GM12878 (cell line): ENCODE data around the gene NDEL1. TPM values are rescaled to one million over a fixed set of nuclear protein-coding genes. Genes with fewer than 3 reads are reported as not detected.

Experiments
- ATAC-seq: fragments of 200-7000 bp; cut with Tn5 transposase; 3 replicates; pipeline ENCODE4 v1.9.1; 2020; ENCODE audit warnings: mild to moderate bottlenecking, moderate library complexity
- BruUV-seq: library from RNA; stranded (reverse); fragments of 400-500 nt; replicated peaks from 2 replicates; lab custom pipeline; 2021; lab: Mats Ljungman, UMichigan
- CTCF ChIA-PET: fragments of 300-600 bp; sonication (Branson Sonifier 250); formaldehyde crosslinking; extraction: SDS; loops from one replicate; lab custom pipeline; 2021; ENCODE audit warnings: inconsistent platforms; lab: Yijun Ruan, JAX
- POLR2A ChIA-PET: fragments of 350-600 bp; formaldehyde crosslinking; extraction: SDS; loops from one replicate; lab custom pipeline; 2021; ENCODE audit warnings: inconsistent platforms; lab: Charles Lee
- RAD21 ChIA-PET: fragments of 300-600 bp; sonication (Branson Sonifier 250); formaldehyde crosslinking; loops from one replicate; lab custom pipeline; 2023; ENCODE audit warnings: antibody characterized with exemption; ENCODE audit not compliant: unreplicated experiment; lab: Charles Lee
- SMC1A ChIA-PET: fragments of 300-600 bp; sonication (Branson Sonifier 250); formaldehyde crosslinking; loops from one replicate; lab custom pipeline; 2023; ENCODE audit not compliant: unreplicated experiment, uncharacterized antibody; lab: Charles Lee
- DNase-seq: peaks from one replicate; pipeline ENCODE4 v3.0.0-alpha.2; 2011; ENCODE audit warnings: low read depth, low spot score
- FAIRE-seq: peaks from 3 replicates; lab custom pipeline; 2011; peaks lifted over from hg19 to GRCh38; lab: Jason Lieb, UNC
- H2AFZ ChIP-seq: 2 replicates; pipeline ENCODE4 v1.6.0; 2011; ENCODE audit warnings: low read depth, low read length, control low read depth; ENCODE audit not compliant: control insufficient read depth
- H3K27ac ChIP-seq: 2 replicates; pipeline ENCODE4 v1.5.1; 2011; ENCODE audit warnings: control low read depth; ENCODE audit not compliant: control insufficient read depth, insufficient read depth
- H3K27me3 ChIP-seq, 2 experiments: replicated peaks in 1 of 2; 2 replicates each; pipeline versions ENCODE4 v1.6.0 to v1.6.1; 2011; ENCODE audit warnings: low read length in 1 of 2; ENCODE audit not compliant: control insufficient read depth in 2 of 2, insufficient read depth in 2 of 2
- H3K36me3 ChIP-seq, 2 experiments: 2 replicates each; pipeline ENCODE4 v1.5.1; 2011; ENCODE audit warnings: low read length in 1 of 2; ENCODE audit not compliant: control insufficient read depth in 2 of 2, insufficient read depth in 2 of 2
- H3K4me1 ChIP-seq: 2 replicates; pipeline ENCODE4 v1.6.1; 2011; ENCODE audit warnings: mild to moderate bottlenecking, low read length, moderate library complexity, mixed read lengths; ENCODE audit not compliant: control insufficient read depth, insufficient read depth
- H3K4me2 ChIP-seq: 2 replicates; pipeline ENCODE4 v1.6.0; 2011; ENCODE audit warnings: control low read depth; ENCODE audit not compliant: control insufficient read depth, insufficient read depth
- H3K4me3 ChIP-seq: fragments of 200-600 bp; sonication (generic); 2 replicates; pipeline ENCODE4 v1.5.1; 2016
- H3K79me2 ChIP-seq: 2 replicates; pipeline ENCODE4 v1.6.0; 2011; ENCODE audit warnings: low read length; ENCODE audit not compliant: control insufficient read depth, insufficient read depth
- H3K9ac ChIP-seq: 2 replicates; pipeline ENCODE4 v1.8.0; 2011; ENCODE audit warnings: low read length, control low read depth, mixed read lengths; ENCODE audit not compliant: control insufficient read depth, insufficient read depth
- H3K9me3 ChIP-seq: replicated peaks from 3 replicates; pipeline ENCODE4 v1.5.1; 2011; ENCODE audit warnings: mild to moderate bottlenecking, low read length; ENCODE audit not compliant: control insufficient read depth, insufficient read depth
- H4K20me1 ChIP-seq: 2 replicates; pipeline ENCODE4 v1.6.0; 2011; ENCODE audit not compliant: control insufficient read depth, insufficient read depth
- BCL3 ChIP-seq: IDR thresholded peaks from 2 replicates; pipeline ENCODE4 v1.6.1; 2011; ENCODE audit warnings: borderline replicate concordance, low read depth, mild to moderate bottlenecking, moderate library complexity, low read length; ENCODE audit not compliant: insufficient read depth, poor library complexity, severe bottlenecking
- CHD2 ChIP-seq: IDR thresholded peaks from 2 replicates; pipeline ENCODE4 v1.6.1; 2011; ENCODE audit warnings: low read depth, low read length, improper control_type of control experiment, borderline replicate concordance
- ETV6 ChIP-seq, 2 experiments: fragments of 450-650 bp in 1 of 2; IDR thresholded peaks in 1 of 2; conservative IDR thresholded peaks in 1 of 2; 2 replicates each; pipeline ENCODE4 v1.6.1; 2014; ENCODE audit warnings: antibody characterized with exemption in 1 of 2, borderline replicate concordance in 1 of 2, low read depth in 1 of 2, mild to moderate bottlenecking in 1 of 2, moderate library complexity in 1 of 2
- KAT2A ChIP-seq: conservative IDR thresholded peaks from 2 replicates; pipeline ENCODE4 v1.6.1; 2011; ENCODE audit warnings: low read depth, low read length; ENCODE audit not compliant: control insufficient read depth
- MTA3 ChIP-seq: IDR thresholded peaks from 2 replicates; pipeline ENCODE4 v1.6.1; 2012; ENCODE audit warnings: low read length, inconsistent platforms, borderline replicate concordance
- POLR2AphosphoS2 ChIP-seq: IDR thresholded peaks from 2 replicates; pipeline ENCODE4 v1.6.1; 2011; ENCODE audit warnings: low read depth, mild to moderate bottlenecking, low read length, improper control_type of control experiment, moderate library complexity
- RELA ChIP-seq: fragments of 450-650 bp; IDR thresholded peaks from 2 replicates; pipeline ENCODE4 v1.8.0; 2014; ENCODE audit warnings: borderline replicate concordance; ENCODE audit not compliant: partially characterized antibody
- SMAD1 ChIP-seq: fragments of 450-650 bp; IDR thresholded peaks from 2 replicates; pipeline ENCODE4 v1.6.1; 2018; ENCODE audit warnings: mild to moderate bottlenecking, low read depth; ENCODE audit not compliant: partially characterized antibody
- SMAD5 ChIP-seq: IDR thresholded peaks from 2 replicates; pipeline ENCODE4 v1.6.1; 2016; ENCODE audit warnings: antibody characterized with exemption, low read depth
- ZBED1 ChIP-seq: IDR thresholded peaks from 2 replicates; pipeline ENCODE4 v1.6.1; 2016; ENCODE audit warnings: borderline replicate concordance
- WGBS: methylation state at CpG from one replicate; pipeline ENCODE4 v1.1.6; 2016; ENCODE audit warnings: low lambda C conversion rate; ENCODE audit not compliant: insufficient replicate concordance, insufficient coverage; ENCODE audit errors: missing lambda C conversion rate; 5-methylcytosine and 5-hydroxymethylcytosine counted together
- in situ Hi-C: fragments of 300-500 bp; cut with MboI; formaldehyde crosslinking; loops from 9 replicates; pipeline ENCODE4 v1.14.3; 2018; ENCODE audit warnings: mixed read lengths
- intact Hi-C: fragments of 100-400 bp; cut with micrococcal nuclease; formaldehyde crosslinking; loops from one replicate; pipeline ENCODE4 v1.14.2; 2022; ENCODE audit not compliant: unreplicated experiment
- polyA plus RNA-seq, 11 experiments: library from polyadenylated mRNA; depleted of rRNA in 4 of 11; unstranded in 6 of 11; stranded (reverse) in 5 of 11; fragments of >200 nt; fragmentation: Nextera tagmentation in 4 of 11; fragmentation: Illumina TruSeq in 1 of 11; extraction: Ambion mirVana in 4 of 11; extraction: Trizol in 1 of 11; gene quantifications; 1 replicate in 1 of 11; 2 replicates in 10 of 11; pipeline versions ENCODE4 v1.2.1 to v1.2.3, GENCODE V29; 2011 to 2016; ENCODE audit warnings: inconsistent platforms in 2 of 11, missing spikeins in 2 of 11, low read depth in 1 of 11
- small RNA-seq: library from RNA; depleted of rRNA; stranded (forward); fragments of <200 nt; gene quantifications from one replicate; pipeline ENCODE3, GENCODE V24; 2014
- total RNA-seq, 4 experiments: library from RNA; depleted of rRNA in 3 of 4; stranded (reverse); fragments of >200 nt in 3 of 4; fragmentation: Illumina TruSeq in 1 of 4; extraction: Trizol in 1 of 4; gene quantifications; 2 replicates each; pipeline versions ENCODE4 v1.2.1 to v1.2.3, GENCODE V29; 2013 to 2021

NDEL1 gene
- total and polyA plus RNA-seq, 10 of the 15 experiments (the other 5 are each of a cell fraction or from before 2014, with no cell fraction given): 0.72 to 41.5 (median 29.9) TPM

GRCh38 chr17:8506145-8506544 lies 70.5 kb downstream of the NDEL1 start (continued):
- no peak for TF ChIP-seq POLR2AphosphoS2
- no peak for TF ChIP-seq ETV6 (conservative IDR thresholded peaks at IDR 0.05 in 1 of 2, IDR thresholded peaks at IDR 0.05 in 1 of 2; ENCODE audit: borderline replicate concordance in 1 of 2, low read depth in 1 of 2)

GRCh38 chr17:8514801-8515200 lies 79.1 kb downstream of the NDEL1 start:
- 61% methylated on average over 11 of the region's 11 CpGs for WGBS
- BruUV-seq: no TSS peak
- RAD21 ChIA-PET: no interaction called here
- no peaks in the 10 kb centered on the region for H3K36me3 ChIP-seq
- H3K4me2 ChIP-seq: no peak overlapping the region
- SMC1A ChIA-PET: interaction anchor here (1.2 kb wide), 1 partner anchor 10 kb away, joined by 3 read pairs; no protein-coding TSS in a partner anchor
- FAIRE-seq (no peak), ATAC-seq (no peak), DNase-seq (no peak)
- no peaks in the 10 kb centered on the region for H4K20me1 ChIP-seq
- no peaks in the 10 kb centered on the region for H3K9me3 ChIP-seq
- no peak for TF ChIP-seq RELA
- TF ChIP-seq ZBED1: no peak
- TF ChIP-seq BCL3: no peak
- TF ChIP-seq CHD2: no peak
- no peak for TF ChIP-seq MTA3
- no peak for TF ChIP-seq SMAD1
- TF ChIP-seq ETV6 (conservative IDR thresholded peaks at IDR 0.05 in 1 of 2, IDR thresholded peaks at IDR 0.05 in 1 of 2; ENCODE audit: borderline replicate concordance in 1 of 2, low read depth in 1 of 2): no peak
- TF ChIP-seq SMAD5: no peak
- TF ChIP-seq KAT2A: no peak
- in situ Hi-C loops: no loop called here
- intact Hi-C loops: no loop called here
- no peak overlapping the region for H3K9ac ChIP-seq
- H3K4me3 ChIP-seq: no peak overlapping the region
- H2AFZ ChIP-seq: no peak overlapping the region
- H3K4me1 ChIP-seq: no peaks in the 10 kb centered on the region
- no peaks in the 10 kb centered on the region for H3K79me2 ChIP-seq
- H3K27ac ChIP-seq: no peak overlapping the region
- CTCF ChIA-PET: no interaction called here
- no peaks in the 10 kb centered on the region; a peak in 1 of 4 replicates for H3K27me3 ChIP-seq
- POLR2A ChIA-PET: no interaction called here

Small RNA genes lying within 50 kb of the gene (small RNA-seq; reads per million reads assigned to genes)
- gene RNU7-43P: not detected

Other genes with a start within 250 kb of the NDEL1 start
Only the 7 nearest of the 11 such genes appear.
- gene PFAS, start 186.6 kb upstream of the NDEL1 start, total RNA-seq (2014; rRNA removed): 65.5 and 73.4 TPM in 2 replicates
- gene PFAS, start 186.6 kb upstream of the NDEL1 start, total RNA-seq (2014; rRNA removed; fragmentation: Illumina TruSeq; extraction: Trizol): 25.8 and 30.3 TPM in 2 replicates
- 113 and 122 TPM in 2 replicates for gene PFAS, start 186.6 kb upstream of the NDEL1 start, total RNA-seq (2021)
- 18.8 and 42.4 TPM in 2 replicates for gene PFAS, start 186.6 kb upstream of the NDEL1 start, polyA plus RNA-seq (2011; rRNA removed)
- 31.3 and 36.4 TPM in 2 replicates for gene PFAS, start 186.6 kb upstream of the NDEL1 start, polyA plus RNA-seq (2014; fragmentation: Illumina TruSeq; extraction: Trizol)
- gene PFAS, start 186.6 kb upstream of the NDEL1 start, polyA plus RNA-seq (2014; fragmentation: Nextera tagmentation; extraction: Ambion mirVana): 10 to 100 TPM; 13.9 to 16.1 TPM
- gene PFAS, start 186.6 kb upstream of the NDEL1 start, polyA plus RNA-seq (2014; rRNA removed): 51.9 and 63.8 TPM in 2 replicates
- 10 to 100 TPM; 72.1 to 77.0 TPM for gene PFAS, start 186.6 kb upstream of the NDEL1 start, polyA plus RNA-seq (2016; fragmentation: Nextera tagmentation; extraction: Ambion mirVana)
- gene RANGRF, start 147.2 kb upstream of the NDEL1 start, total RNA-seq (2014; rRNA removed): 48.8 and 52.3 TPM in 2 replicates
- gene RANGRF, start 147.2 kb upstream of the NDEL1 start, total RNA-seq (2014; rRNA removed; fragmentation: Illumina TruSeq; extraction: Trizol): 26.9 and 30.1 TPM in 2 replicates
- 41.9 and 48.9 TPM in 2 replicates for gene RANGRF, start 147.2 kb upstream of the NDEL1 start, total RNA-seq (2021)
- gene RANGRF, start 147.2 kb upstream of the NDEL1 start, polyA plus RNA-seq (2011; rRNA removed): 37.0 and 63.3 TPM in 2 replicates
- gene RANGRF, start 147.2 kb upstream of the NDEL1 start, polyA plus RNA-seq (2014; fragmentation: Illumina TruSeq; extraction: Trizol): 31.3 and 47.5 TPM in 2 replicates
- gene RANGRF, start 147.2 kb upstream of the NDEL1 start, polyA plus RNA-seq (2014; fragmentation: Nextera tagmentation; extraction: Ambion mirVana): 100 to 1,000 TPM; 123 to 181 TPM
- 59.5 and 67.1 TPM in 2 replicates for gene RANGRF, start 147.2 kb upstream of the NDEL1 start, polyA plus RNA-seq (2014; rRNA removed)
- gene RANGRF, start 147.2 kb upstream of the NDEL1 start, polyA plus RNA-seq (2016; fragmentation: Nextera tagmentation; extraction: Ambion mirVana): 10 to 100 TPM; 87.2 to 91.4 TPM
- 1.6 and 1.7 TPM in 2 replicates for gene SLC25A35, start 140.5 kb upstream of the NDEL1 start, total RNA-seq (2014; rRNA removed)
- 1.1 and 1.5 TPM in 2 replicates for gene SLC25A35, start 140.5 kb upstream of the NDEL1 start, total RNA-seq (2014; rRNA removed; fragmentation: Illumina TruSeq; extraction: Trizol)
- gene SLC25A35, start 140.5 kb upstream of the NDEL1 start, total RNA-seq (2021): 3.4 and 4.7 TPM in 2 replicates
- 0.91 and 2.0 TPM in 2 replicates for gene SLC25A35, start 140.5 kb upstream of the NDEL1 start, polyA plus RNA-seq (2011; rRNA removed)
- 2.6 and 3.2 TPM in 2 replicates for gene SLC25A35, start 140.5 kb upstream of the NDEL1 start, polyA plus RNA-seq (2014; fragmentation: Illumina TruSeq; extraction: Trizol)
- 1 to 10 TPM; 1.2 to 2.3 TPM for gene SLC25A35, start 140.5 kb upstream of the NDEL1 start, polyA plus RNA-seq (2014; fragmentation: Nextera tagmentation; extraction: Ambion mirVana)
- 4.2 and 4.6 TPM in 2 replicates for gene SLC25A35, start 140.5 kb upstream of the NDEL1 start, polyA plus RNA-seq (2014; rRNA removed)
- gene SLC25A35, start 140.5 kb upstream of the NDEL1 start, polyA plus RNA-seq (2016; fragmentation: Nextera tagmentation; extraction: Ambion mirVana): 1 to 10 TPM; 1.8 to 2.2 TPM
- gene ARHGEF15, start 125.6 kb upstream of the NDEL1 start, total RNA-seq (2014; rRNA removed): not detected in 2 replicates
- gene ARHGEF15, start 125.6 kb upstream of the NDEL1 start, total RNA-seq (2014; rRNA removed; fragmentation: Illumina TruSeq; extraction: Trizol): not detected in 2 replicates
- gene ARHGEF15, start 125.6 kb upstream of the NDEL1 start, total RNA-seq (2021): not detected in 2 replicates
- not detected in 2 replicates for gene ARHGEF15, start 125.6 kb upstream of the NDEL1 start, polyA plus RNA-seq (2011; rRNA removed)
- gene ARHGEF15, start 125.6 kb upstream of the NDEL1 start, polyA plus RNA-seq (2014; fragmentation: Illumina TruSeq; extraction: Trizol): not detected in 2 replicates
- not detected for gene ARHGEF15, start 125.6 kb upstream of the NDEL1 start, polyA plus RNA-seq (2014; fragmentation: Nextera tagmentation; extraction: Ambion mirVana)
- gene ARHGEF15, start 125.6 kb upstream of the NDEL1 start, polyA plus RNA-seq (2014; rRNA removed): not detected in 2 replicates
- not detected for gene ARHGEF15, start 125.6 kb upstream of the NDEL1 start, polyA plus RNA-seq (2016; fragmentation: Nextera tagmentation; extraction: Ambion mirVana)
- not detected in 2 replicates for gene ODF4, start 96.0 kb upstream of the NDEL1 start, total RNA-seq (2014; rRNA removed)
- not detected in 2 replicates for gene ODF4, start 96.0 kb upstream of the NDEL1 start, total RNA-seq (2014; rRNA removed; fragmentation: Illumina TruSeq; extraction: Trizol)
- gene ODF4, start 96.0 kb upstream of the NDEL1 start, total RNA-seq (2021): not detected in 2 replicates
- not detected in 2 replicates for gene ODF4, start 96.0 kb upstream of the NDEL1 start, polyA plus RNA-seq (2011; rRNA removed)
- not detected in 2 replicates for gene ODF4, start 96.0 kb upstream of the NDEL1 start, polyA plus RNA-seq (2014; fragmentation: Illumina TruSeq; extraction: Trizol)
- not detected for gene ODF4, start 96.0 kb upstream of the NDEL1 start, polyA plus RNA-seq (2014; fragmentation: Nextera tagmentation; extraction: Ambion mirVana)
- gene ODF4, start 96.0 kb upstream of the NDEL1 start, polyA plus RNA-seq (2014; rRNA removed): not detected in 2 replicates
- gene ODF4, start 96.0 kb upstream of the NDEL1 start, polyA plus RNA-seq (2016; fragmentation: Nextera tagmentation; extraction: Ambion mirVana): not detected
- gene RPL26, start 52.7 kb upstream of the NDEL1 start, total RNA-seq (2014; rRNA removed): 3,483 and 4,154 TPM in 2 replicates
- 6,423 and 6,771 TPM in 2 replicates for gene RPL26, start 52.7 kb upstream of the NDEL1 start, total RNA-seq (2014; rRNA removed; fragmentation: Illumina TruSeq; extraction: Trizol)
- gene RPL26, start 52.7 kb upstream of the NDEL1 start, total RNA-seq (2021): 3,090 and 3,251 TPM in 2 replicates
- 6,707 and 9,146 TPM in 2 replicates for gene RPL26, start 52.7 kb upstream of the NDEL1 start, polyA plus RNA-seq (2011; rRNA removed)
- gene RPL26, start 52.7 kb upstream of the NDEL1 start, polyA plus RNA-seq (2014; fragmentation: Illumina TruSeq; extraction: Trizol): 9,244 and 13,720 TPM in 2 replicates
- 1,000 to 10,000 TPM; 3,591 to 5,060 TPM for gene RPL26, start 52.7 kb upstream of the NDEL1 start, polyA plus RNA-seq (2014; fragmentation: Nextera tagmentation; extraction: Ambion mirVana)
- gene RPL26, start 52.7 kb upstream of the NDEL1 start, polyA plus RNA-seq (2014; rRNA removed): 5,547 and 6,933 TPM in 2 replicates
- gene RPL26, start 52.7 kb upstream of the NDEL1 start, polyA plus RNA-seq (2016; fragmentation: Nextera tagmentation; extraction: Ambion mirVana): 1,000 to 10,000 TPM; 1,451 to 1,481 TPM
- not detected in 2 replicates for gene RNF222, start 38.1 kb upstream of the NDEL1 start, total RNA-seq (2014; rRNA removed)
- gene RNF222, start 38.1 kb upstream of the NDEL1 start, total RNA-seq (2014; rRNA removed; fragmentation: Illumina TruSeq; extraction: Trizol): not detected in 2 replicates
- not detected in 2 replicates for gene RNF222, start 38.1 kb upstream of the NDEL1 start, total RNA-seq (2021)
- gene RNF222, start 38.1 kb upstream of the NDEL1 start, polyA plus RNA-seq (2011; rRNA removed): not detected in 2 replicates
- not detected in 2 replicates for gene RNF222, start 38.1 kb upstream of the NDEL1 start, polyA plus RNA-seq (2014; fragmentation: Illumina TruSeq; extraction: Trizol)
- not detected for gene RNF222, start 38.1 kb upstream of the NDEL1 start, polyA plus RNA-seq (2014; fragmentation: Nextera tagmentation; extraction: Ambion mirVana)
- gene RNF222, start 38.1 kb upstream of the NDEL1 start, polyA plus RNA-seq (2014; rRNA removed): 0.06 TPM in 1 of 2 replicates, not detected in the other
- not detected for gene RNF222, start 38.1 kb upstream of the NDEL1 start, polyA plus RNA-seq (2016; fragmentation: Nextera tagmentation; extraction: Ambion mirVana)